Activated CD8-positive, alpha-beta memory T cell treated with anti-CD3 and anti-CD28 coated beads, Interleukin-2, amount 50 U/mL, for 48 hours (primary cell): ENCODE measurements around the gene FUZ.

Experiments used
- DNase-seq: peaks from one replicate; pipeline ENCODE4 v3.0.0-alpha.2; 2020

Gene FUZ

GRCh38 chr19:49812997-49813861 is at the start of gene FUZ:
FUZ (minus strand) TSS chr19:49813292; CDS start chr19:49813106, 186 bp downstream.
- peak; percentile 90 for DNase-seq

- peak; percentile 59 for DNase-seq
Measured at GRCh38 chr19:49862391-49863253, 49.5 kb upstream of the FUZ start.

GRCh38 chr19:49861541-49862378 is 48.7 kb upstream of the FUZ start:
- peak; percentile 54 for DNase-seq

- DNase-seq: no peak
Measured at GRCh38 chr19:49861107-49861506, 48.0 kb upstream of the FUZ start.

GRCh38 chr19:49860336-49861102 is 47.4 kb upstream of the FUZ start:
- DNase-seq: no peak

GRCh38 chr19:49859682-49860335 is 46.7 kb upstream of the FUZ start:
- DNase-seq: no peak

GRCh38 chr19:49858088-49858985 is 45.2 kb upstream of the FUZ start:
- no peak for DNase-seq

GRCh38 chr19:49857838-49858087 is 44.7 kb upstream of the FUZ start:
- no peak for DNase-seq

GRCh38 chr19:49857061-49857837 is 44.2 kb upstream of the FUZ start:
- no peak for DNase-seq

GRCh38 chr19:49856574-49857021 is 43.5 kb upstream of the FUZ start:
- DNase-seq: no peak

GRCh38 chr19:49855676-49856573 is 42.8 kb upstream of the FUZ start:
- DNase-seq: no peak

- no peak for DNase-seq
Measured at GRCh38 chr19:49855277-49855675, 42.2 kb upstream of the FUZ start.

GRCh38 chr19:49854378-49855263 is 41.5 kb upstream of the FUZ start:
- DNase-seq: peak; percentile 54

- no peak for DNase-seq
Measured at GRCh38 chr19:49853852-49854377, 40.8 kb upstream of the FUZ start.

- no peak for DNase-seq
Measured at GRCh38 chr19:49852631-49853126, 39.6 kb upstream of the FUZ start.

GRCh38 chr19:49851456-49852259 is 38.6 kb upstream of the FUZ start:
- DNase-seq: peak; percentile 65
